Stimulated activated CD8-positive, alpha-beta memory T cell treated with anti-CD3 and anti-CD28 coated beads, Interleukin-15, amount 100 ng/mL, for 4 hours (primary cell): Measurements from ENCODE around the gene ADRA2B.
"Not testable (repeated sequence)": the region's sequence is repeated elsewhere in the genome, so short reads cannot be mapped to it uniquely, and the experiment has no call there.

Source experiments
- DNase-seq, 2 donors: peaks; one replicate each; pipeline ENCODE4 v3.0.0-alpha.2; 2020; ENCODE audit warnings: low read depth in 2 of 2

Gene ADRA2B

GRCh38 chr2:96150791-96151594, 34.6 kb upstream of the ADRA2B start:
- DNase-seq: no peak

- DNase-seq: no peak
Measured at GRCh38 chr2:96150007-96150640, 33.8 kb upstream of the ADRA2B start.

- DNase-seq: peak; percentile 95 to 98
Measured at GRCh38 chr2:96148410-96149217, 32.2 kb upstream of the ADRA2B start.

GRCh38 chr2:96147593-96148201, 31.3 kb upstream of the ADRA2B start:
- no peak for DNase-seq

GRCh38 chr2:96146881-96147592, 30.7 kb upstream of the ADRA2B start:
- DNase-seq: no peak

- peak; percentile 84 to 88 for DNase-seq
Measured at GRCh38 chr2:96146153-96146880, 29.9 kb upstream of the ADRA2B start.

- no peak for DNase-seq
Measured at GRCh38 chr2:96145848-96146152, 29.4 kb upstream of the ADRA2B start.

GRCh38 chr2:96145036-96145847, 28.9 kb upstream of the ADRA2B start, which contains the start of gene DUSP2:
Gene DUSP2 (minus strand): TSS chr2:96145440. CDS start chr2:96145354, 86 bp downstream.
- peak; percentile 88 to 93 for DNase-seq

GRCh38 chr2:96144481-96145035, 28.2 kb upstream of the ADRA2B start:
- DNase-seq: no peak

- no peak for DNase-seq
Measured at GRCh38 chr2:96143848-96144480, 27.6 kb upstream of the ADRA2B start.

GRCh38 chr2:96143231-96143847, 27.0 kb upstream of the ADRA2B start:
- DNase-seq: no peak

GRCh38 chr2:96142217-96143113, 26.1 kb upstream of the ADRA2B start:
- DNase-seq: peak; percentile 62 to 71

GRCh38 chr2:96141624-96141967, 25.2 kb upstream of the ADRA2B start:
- DNase-seq: not testable (repeated sequence)

- DNase-seq: no peak
Measured at GRCh38 chr2:96140941-96141623, 24.7 kb upstream of the ADRA2B start.

- no peak for DNase-seq
Measured at GRCh38 chr2:96139181-96139758, 22.9 kb upstream of the ADRA2B start.
